Smooth muscle cell of trachea (primary cell): ENCODE results near the gene KIAA0513. TPM values are rescaled to one million over a fixed set of nuclear protein-coding genes. Genes with fewer than 3 reads are reported as not detected.

Experiments
- total RNA-seq: library from RNA; depleted of rRNA; stranded (reverse); fragments of >200 nt; gene quantifications from 2 replicates; pipeline ENCODE4 v1.2.1, GENCODE V29; 2014

KIAA0513 gene, protein sequence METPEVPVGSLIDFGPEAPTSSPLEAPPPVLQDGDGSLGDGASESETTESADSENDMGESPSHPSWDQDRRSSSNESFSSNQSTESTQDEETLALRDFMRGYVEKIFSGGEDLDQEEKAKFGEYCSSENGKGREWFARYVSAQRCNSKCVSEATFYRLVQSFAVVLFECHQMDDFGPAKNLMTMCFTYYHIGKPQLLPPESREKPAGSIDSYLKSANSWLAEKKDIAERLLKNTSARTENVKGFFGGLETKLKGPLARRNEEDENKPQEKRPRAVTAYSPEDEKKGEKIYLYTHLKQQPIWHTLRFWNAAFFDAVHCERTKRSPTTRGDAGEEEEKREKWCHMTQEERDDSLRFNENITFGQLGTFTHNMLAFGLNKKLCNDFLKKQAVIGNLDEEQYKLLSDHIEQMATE
- total RNA-seq = 29.4 and 82.7 TPM in 2 replicates

DNA sequence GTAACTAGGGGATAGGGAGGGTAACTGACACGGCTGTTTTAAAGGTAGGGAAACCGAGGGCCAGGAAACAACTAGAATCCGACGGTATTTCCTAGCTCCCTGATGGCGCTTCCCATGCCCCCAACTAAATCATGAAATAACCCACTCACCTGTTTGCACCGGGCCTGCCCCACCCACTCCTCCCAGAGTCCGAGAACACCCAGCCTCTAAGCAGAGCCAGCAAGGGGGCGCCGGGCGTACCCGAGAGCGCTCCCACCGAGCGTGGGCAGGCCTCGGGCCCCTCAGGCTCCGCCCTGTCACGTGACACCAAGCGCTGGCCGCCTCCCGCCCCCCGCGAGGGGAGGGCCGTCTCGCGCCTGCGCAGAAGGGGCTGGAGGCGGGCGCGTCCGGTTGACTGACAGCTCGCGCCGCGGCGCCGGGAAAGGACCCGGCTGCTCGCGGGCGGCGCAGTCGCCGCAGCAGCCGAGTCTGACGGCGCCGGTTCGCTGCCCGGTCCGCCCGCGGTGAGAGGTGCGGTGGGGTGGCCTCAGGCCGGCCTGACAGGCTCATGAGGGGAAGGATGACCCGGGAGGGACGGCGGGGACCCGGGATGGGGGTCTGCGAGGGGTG lies at the start of gene KIAA0513:
Gene KIAA0513 (plus strand): TSS at position 447 of the 609 bp plus-strand sequence. CDS start 39,277 bp downstream, outside the sequence.

DNA sequence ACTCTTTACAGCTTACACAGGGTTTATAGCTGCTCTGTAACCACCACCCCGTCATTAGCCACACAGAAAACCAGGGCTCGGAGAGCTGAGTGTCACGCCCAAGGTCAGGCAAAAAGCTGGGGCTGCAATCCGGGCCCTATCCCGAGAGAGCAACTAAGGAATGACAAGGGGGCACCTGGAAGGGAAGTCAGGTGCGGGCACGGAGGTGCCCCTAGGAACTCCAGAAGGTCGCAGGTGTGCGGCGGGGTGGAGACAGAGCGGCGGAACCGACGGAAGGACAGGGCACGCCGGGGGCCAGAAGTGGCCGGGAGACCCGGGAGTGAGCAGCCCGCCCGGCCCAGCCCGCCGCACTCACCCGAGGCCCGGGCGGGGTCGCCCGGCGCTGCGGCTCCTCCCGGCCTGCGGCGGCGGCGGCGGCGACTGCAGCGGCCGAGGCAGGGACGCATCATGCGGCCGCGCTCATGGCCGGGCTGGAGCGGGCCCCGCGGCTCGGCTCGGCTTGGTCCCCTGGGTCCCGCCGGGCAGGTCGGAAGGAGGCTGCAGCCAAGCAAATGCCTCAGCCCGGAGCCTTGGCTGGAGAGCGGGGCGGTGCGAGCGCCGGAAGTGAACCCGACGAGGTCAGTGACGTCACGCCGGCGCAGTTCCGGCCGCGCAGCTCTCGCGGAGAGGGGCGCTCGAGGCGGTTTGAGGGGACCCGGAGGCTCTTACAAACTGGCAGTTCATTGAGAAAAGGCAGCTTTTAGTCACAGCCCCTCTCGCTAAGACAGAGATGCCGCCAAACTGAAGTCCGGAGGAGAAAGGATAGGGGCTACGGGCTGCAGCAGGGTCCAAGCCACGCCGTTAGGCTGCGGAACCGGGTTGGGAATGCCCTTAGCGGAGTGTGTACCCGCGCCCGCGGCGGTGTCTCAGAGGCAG lies 16.4 kb upstream of the KIAA0513 start, which contains the start of gene ZDHHC7:
Gene ZDHHC7 (minus strand): TSS at position 605 of the 915 bp plus-strand sequence. CDS start 20,917 bp downstream, outside the sequence.

DNA sequence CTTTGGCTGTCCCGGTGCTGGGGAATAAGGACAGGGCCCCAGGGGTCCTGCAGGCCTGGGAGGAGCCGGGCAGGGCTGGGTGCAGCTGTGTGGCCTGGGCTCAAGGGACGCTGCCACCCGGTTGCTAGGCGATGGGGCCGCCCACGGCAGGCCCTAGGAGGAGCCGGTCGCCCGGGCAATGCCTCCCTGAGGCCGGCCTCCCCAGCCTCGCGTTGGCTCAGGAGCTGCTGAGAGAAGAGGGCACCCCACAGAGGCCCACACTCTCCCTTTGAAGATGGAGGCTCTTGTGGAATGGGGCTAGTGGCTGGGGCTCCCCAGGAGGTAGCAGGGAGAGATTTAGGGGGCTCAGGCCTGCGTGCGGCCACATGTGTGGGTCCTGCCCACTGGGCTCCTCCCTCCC lies 84.8 kb downstream of the KIAA0513 start, which contains the start of gene CIBAR2:
Gene CIBAR2 (minus strand): TSS at position 109 of the 400 bp plus-strand sequence. CDS start 120 bp downstream, outside the sequence.

Other genes starting within 250 kb of the KIAA0513 start
- gene CRISPLD2, start 207.8 kb upstream of the KIAA0513 start, total RNA-seq = 3.6 and 5.8 TPM in 2 replicates
- 108 and 220 TPM in 2 replicates for gene ZDHHC7, start 16.3 kb upstream of the KIAA0513 start, total RNA-seq
- gene CIBAR2, start 84.7 kb downstream of the KIAA0513 start, total RNA-seq = 0.17 TPM in 1 of 2 replicates, not detected in the other